ENCODE results near the gene DCLRE1C.

DNA sequence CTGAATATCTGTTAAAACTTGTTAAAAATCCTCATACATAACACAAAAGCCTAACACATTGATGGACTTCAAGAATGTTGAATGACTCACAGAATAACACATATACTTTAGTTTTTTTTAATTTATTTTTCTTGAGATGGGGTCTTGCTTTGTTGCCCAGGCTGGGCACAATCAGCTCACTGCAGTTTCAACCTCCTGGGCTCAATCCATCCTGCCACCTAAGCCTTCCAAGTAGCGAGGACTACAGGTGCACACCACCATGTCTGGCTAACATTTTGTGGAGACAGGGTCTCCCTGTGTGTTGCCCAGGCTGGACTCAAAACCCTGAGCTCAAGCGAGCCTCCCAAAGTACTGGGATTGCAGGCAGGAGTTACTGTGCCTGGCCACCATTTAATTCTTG is 47.1 kb downstream of the DCLRE1C start:
- TF ChIP-seq CTCF (IDR thresholded peaks at IDR 0.05) (no peak), POLR2A (IDR thresholded peaks at IDR 0.05) (no peak)
